Stimulated activated CD8-positive, alpha-beta memory T cell treated with anti-CD3 and anti-CD28 coated beads, Interleukin-15, amount 100 ng/mL, for 4 hours (primary cell): ENCODE results near the gene ALDH8A1.
"Not testable (repeated sequence)": the region's sequence is repeated elsewhere in the genome, so short reads cannot be mapped to it uniquely, and the experiment has no call there.

ENCODE experiments used
- DNase-seq, 2 donors: peaks; one replicate each; pipeline ENCODE4 v3.0.0-alpha.2; 2020; ENCODE audit warnings: low read depth in 2 of 2

The ALDH8A1 gene

GRCh38 chr6:134910593-134910935, 39.3 kb downstream of the ALDH8A1 start:
- DNase-seq = no peak

DNA sequence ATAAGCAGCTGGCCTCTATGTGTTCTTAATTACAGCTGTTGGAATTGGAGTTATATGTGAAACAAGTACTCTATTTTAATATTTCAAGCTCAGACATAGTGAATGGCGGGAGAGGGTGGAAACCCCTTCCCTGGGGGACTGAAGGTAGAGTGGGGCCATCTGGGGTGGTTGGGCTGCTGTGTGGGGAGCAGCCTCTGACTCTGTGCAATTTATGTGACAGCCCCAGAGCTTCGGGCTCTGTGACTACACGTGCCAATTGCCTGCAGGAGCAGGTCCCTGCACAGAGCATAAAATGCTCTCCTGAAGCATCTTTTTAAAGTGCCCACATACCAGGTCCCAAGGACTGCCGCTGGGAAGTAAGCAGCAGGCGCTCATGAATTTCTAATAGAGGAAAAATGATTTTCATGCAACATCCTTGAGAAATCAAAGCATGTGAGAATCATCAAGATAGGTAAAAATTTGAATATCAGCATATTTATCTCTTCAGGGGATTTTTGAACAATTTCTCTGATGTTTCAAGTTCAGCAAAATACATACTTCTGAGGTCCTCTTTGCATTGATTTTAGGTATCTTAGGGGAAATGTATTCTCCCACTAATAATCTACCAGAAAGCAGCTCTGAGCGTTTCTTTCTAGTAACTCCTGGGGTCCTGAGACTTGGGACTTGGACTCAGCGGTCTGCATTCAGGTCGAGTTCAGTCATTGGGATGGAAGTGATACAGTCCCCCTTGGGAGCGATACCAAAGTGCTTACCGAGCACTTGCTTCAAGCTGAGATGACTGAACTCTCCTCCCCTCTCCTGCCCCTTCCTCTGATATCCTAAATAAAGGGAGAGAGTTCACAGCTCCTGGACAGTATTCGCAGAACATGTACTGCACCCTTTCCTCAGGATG, 40.0 kb downstream of the ALDH8A1 start:
- no peak for DNase-seq

- DNase-seq = no peak
Measured at GRCh38 chr6:134908906-134909516, 40.9 kb downstream of the ALDH8A1 start.

- not testable (repeated sequence) for DNase-seq
Measured at GRCh38 chr6:134904731-134905130, 45.2 kb downstream of the ALDH8A1 start.

- no peak for DNase-seq
Measured at GRCh38 chr6:134903448-134903847, 46.5 kb downstream of the ALDH8A1 start.

DNA sequence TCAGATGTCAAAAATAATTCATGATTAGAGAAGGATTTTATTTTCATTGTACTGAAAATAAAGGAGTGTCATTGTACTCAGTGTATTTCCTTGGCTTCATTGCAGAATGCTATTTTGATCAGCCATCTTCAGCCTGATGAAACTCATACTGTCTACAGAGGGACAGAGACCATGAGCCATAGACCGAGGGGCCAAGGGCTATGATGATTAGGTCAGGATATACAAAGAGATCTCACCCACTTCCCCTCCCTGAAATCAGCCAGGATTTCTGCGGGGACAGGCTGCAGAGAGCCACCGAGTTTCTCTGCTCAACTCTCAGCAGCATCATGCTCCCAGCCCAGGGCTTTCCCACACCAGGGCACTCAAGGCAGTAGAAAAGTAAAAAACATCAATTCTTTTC, 47.0 kb downstream of the ALDH8A1 start:
- no peak for DNase-seq

GRCh38 chr6:134902074-134902861, 47.6 kb downstream of the ALDH8A1 start:
- no peak for DNase-seq

GRCh38 chr6:134898575-134898974, 51.3 kb downstream of the ALDH8A1 start:
- DNase-seq = no peak

- not testable (repeated sequence) for DNase-seq
Measured at GRCh38 chr6:134898166-134898565, 51.7 kb downstream of the ALDH8A1 start.

- no peak for DNase-seq
Measured at GRCh38 chr6:134896910-134897309, 53.0 kb downstream of the ALDH8A1 start.

GRCh38 chr6:134894800-134895199, 55.1 kb downstream of the ALDH8A1 start:
- DNase-seq = no peak

DNA sequence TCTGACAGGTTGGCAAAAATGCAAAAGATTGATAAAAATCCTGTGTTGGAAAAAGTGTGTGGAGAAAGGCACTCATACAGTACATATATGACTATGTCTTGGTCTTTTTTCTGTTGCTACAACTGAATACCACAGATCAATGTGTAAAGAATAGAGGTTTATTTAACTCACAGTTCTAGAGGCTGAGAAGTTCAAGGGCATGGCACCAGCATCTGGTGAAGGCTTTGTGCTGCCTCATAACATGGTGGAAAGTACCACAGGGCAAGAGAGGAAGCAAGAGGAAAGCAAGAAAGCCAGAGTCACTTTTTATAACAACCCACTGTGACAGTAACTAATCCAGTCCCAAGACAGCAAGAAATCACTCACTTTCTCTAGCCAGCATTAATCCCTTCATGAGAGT, 57.5 kb downstream of the ALDH8A1 start:
- no peak for DNase-seq

- no peak for DNase-seq
Measured at GRCh38 chr6:134891633-134892032, 58.3 kb downstream of the ALDH8A1 start.

GRCh38 chr6:134888316-134888715, 61.6 kb downstream of the ALDH8A1 start:
- DNase-seq = no peak

DNA sequence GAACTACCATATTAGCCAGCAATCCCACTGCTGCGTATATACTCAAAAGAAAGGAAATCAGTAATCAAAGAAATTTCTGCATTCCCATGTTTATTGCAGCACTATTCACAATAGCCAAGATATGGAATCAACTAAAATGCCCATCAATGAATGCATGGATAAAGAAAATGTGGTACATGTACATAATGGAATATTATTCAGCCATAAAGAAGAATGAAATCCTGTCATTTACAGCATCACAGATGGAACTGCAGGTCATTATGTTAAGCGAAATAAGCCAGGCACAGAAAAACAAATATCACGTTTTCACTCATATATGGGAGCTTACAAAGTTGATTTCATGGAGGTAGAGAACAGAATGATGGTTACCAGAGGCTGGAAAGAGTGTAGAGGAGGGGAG, 65.1 kb downstream of the ALDH8A1 start:
- no peak for DNase-seq

DNA sequence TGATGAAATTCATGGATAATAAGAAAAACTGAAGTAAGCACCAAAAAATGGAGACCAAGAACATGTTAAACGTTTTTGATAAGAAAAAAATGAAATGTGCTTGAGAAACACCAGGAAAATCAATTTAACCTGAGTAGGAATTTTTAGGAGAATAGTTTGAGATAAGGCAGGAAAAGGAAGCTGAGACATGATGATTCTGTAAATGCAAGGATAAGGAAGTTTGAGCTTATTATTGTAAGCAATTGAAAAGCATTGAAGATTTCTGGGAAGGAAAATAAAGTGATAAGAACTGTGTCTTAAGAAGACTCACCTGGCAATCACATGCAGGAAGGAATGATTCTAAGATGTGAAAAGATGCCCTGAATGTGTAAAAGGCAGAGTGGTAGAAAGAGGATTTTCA, 66.6 kb downstream of the ALDH8A1 start:
- DNase-seq = no peak

DNA sequence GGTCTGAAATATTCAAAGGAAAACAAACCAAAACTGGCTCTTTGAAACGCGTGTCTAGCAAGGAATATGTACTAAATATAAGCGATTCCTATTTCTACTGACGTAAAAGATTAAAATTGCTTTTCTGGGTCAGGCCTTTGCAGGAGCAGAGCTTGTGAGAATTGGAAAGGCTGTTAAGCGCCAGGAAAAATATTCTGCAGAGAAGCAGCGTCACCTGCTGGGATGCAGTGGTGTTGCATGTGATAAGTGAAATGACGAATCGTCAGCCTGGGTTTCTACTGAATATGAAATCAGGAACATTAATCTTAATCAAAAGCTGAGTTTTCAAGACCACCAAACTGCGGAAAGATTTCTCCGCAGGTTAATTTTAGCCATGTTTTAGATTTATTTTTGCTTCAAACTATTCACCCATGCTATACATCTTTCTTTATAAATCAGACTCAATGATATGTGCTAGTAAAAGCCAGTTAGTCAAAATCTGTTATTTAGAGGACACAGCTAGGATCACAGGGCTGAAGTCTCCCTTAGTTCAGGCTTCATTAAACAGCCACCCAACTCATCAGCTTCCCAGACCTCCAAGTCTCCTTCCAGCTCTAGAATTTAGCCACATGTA, 67.4 kb downstream of the ALDH8A1 start:
- DNase-seq = peak in 1 of 2 donors; percentile 11

DNA sequence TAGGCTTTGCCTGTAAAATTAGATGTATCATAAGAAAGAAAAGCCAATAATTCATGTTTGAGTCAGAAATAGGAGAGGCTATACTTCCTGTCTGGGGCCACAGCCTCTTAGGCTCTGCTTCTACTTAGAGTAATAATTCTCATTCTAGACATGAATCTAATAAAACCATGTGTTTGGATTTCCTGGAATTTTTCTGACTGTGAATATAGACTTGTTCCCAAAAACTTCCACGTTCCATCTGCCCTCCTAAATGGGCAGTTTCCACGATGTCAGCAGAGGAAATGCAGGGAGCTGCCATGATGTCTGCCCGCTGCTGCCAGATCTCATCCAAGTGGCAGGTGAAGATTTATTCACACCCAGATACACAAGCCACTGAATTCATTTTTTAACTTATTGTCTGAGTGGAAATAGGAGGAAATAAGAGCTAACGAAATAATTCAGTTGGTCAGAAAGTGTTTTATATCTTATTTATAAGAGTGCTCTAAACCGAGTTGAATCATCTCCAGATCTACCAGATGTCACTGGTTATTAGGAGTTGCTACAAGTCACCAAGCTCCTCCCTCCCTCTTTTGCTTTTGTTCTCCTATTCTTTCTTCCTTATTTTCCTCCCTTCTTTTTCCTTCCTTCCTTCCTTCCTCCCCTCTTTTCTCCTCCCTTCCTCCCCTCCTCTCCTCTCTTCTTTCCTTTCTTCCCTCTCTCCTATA, 69.3 kb downstream of the ALDH8A1 start:
- DNase-seq = no peak

DNA sequence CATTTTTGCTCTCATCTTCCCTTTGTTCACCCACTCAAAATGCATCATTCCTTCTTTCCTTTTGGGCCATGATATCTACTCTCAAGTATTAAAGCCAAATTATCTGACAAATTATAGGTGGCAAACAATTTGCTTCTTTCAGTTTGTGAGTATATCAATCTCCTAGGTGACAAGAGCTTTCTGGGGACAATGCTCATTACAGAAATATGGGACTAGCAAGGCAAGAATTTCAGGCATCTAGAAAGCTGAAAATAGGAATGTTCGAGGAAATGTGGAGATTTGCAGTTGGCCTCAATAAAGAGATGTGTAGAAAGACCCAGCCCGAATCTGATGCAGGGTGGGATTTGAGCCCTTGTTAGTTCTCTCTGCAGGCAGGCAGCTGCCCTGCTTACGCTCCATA, 71.8 kb downstream of the ALDH8A1 start:
- DNase-seq = no peak

- no peak for DNase-seq
Measured at GRCh38 chr6:134875367-134875766, 74.5 kb downstream of the ALDH8A1 start.
